GM12892 (cell line): ENCODE data around the gene CMKLR1.

Experiments used
- POLR2AphosphoS5 ChIP-seq: IDR thresholded peaks from 2 replicates; pipeline ENCODE4 v1.6.1; 2011; ENCODE audit warnings: low read depth, low read length, control low read depth
- TAF1 ChIP-seq: IDR thresholded peaks from 2 replicates; pipeline ENCODE4 v1.6.1; 2011; ENCODE audit warnings: low read depth, mild to moderate bottlenecking, control low read depth, low read length, borderline replicate concordance

DNA sequence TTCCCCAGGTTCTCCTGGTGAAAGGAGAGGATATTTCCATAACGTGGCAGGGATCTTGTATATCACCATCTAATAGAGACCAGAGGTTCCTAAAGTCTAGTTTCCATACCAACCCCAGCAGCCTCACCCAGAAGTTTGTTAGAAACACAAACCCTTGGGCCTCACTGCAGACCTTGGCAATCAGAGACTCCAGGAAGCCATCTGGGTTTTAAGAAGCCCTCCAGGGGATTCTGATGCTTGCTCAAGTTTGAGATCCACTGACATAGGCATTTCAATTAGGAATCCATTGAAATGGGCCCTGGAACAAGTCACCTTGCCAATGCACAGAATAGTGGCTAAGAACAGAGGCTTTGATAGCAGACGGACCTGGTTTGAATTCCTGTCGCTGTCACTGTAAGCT is 2.2 kb upstream of the CMKLR1 start:
- TF ChIP-seq TAF1 (no peak), POLR2AphosphoS5 (no peak)
